Measurements from ENCODE around the gene NOTUM.

- no peak for TF ChIP-seq CTCF (IDR thresholded peaks at IDR 0.05)
- no peak for TF ChIP-seq POLR2A (IDR thresholded peaks at IDR 0.05)
Measured at GRCh38 chr17:81998691-81999438, 37.9 kb upstream of the NOTUM start.
